Cardiac muscle cell (in vitro differentiated cells and primary cell): ENCODE measurements around the gene ITGA6. TPM values are rescaled to one million over a fixed set of nuclear protein-coding genes. Genes with fewer than 3 reads are reported as not detected.

Experiments used
- DNase-seq, 2 donors: peaks; one replicate each; pipeline versions ENCODE4 v3.0.0 to v3.0.0-alpha.2; 2010 to 2017; ENCODE audit warnings: low read depth in 1 of 2, low spot score in 1 of 2
- H3K27ac ChIP-seq: fragments of 200-600 bp; sonication (generic); 2 replicates; pipeline ENCODE4 v1.5.1; 2016
- H3K27me3 ChIP-seq: fragments of 200-600 bp; sonication (generic); 2 replicates; pipeline ENCODE4 v1.6.0; 2016; ENCODE audit warnings: control low read depth
- H3K36me3 ChIP-seq: fragments of 200-600 bp; sonication (generic); 2 replicates; pipeline ENCODE4 v1.5.1; 2016; ENCODE audit warnings: control low read depth
- H3K4me1 ChIP-seq: fragments of 200-600 bp; sonication (generic); 2 replicates; pipeline ENCODE4 v1.8.1; 2017; ENCODE audit warnings: low read depth, mild to moderate bottlenecking, mixed run types
- H3K4me3 ChIP-seq: fragments of 200-600 bp; sonication (generic); 2 replicates; pipeline ENCODE4 v1.5.1; 2016; ENCODE audit warnings: mild to moderate bottlenecking
- H3K9me3 ChIP-seq: fragments of 200-600 bp; sonication (generic); 2 replicates; pipeline ENCODE4 v1.5.1; 2017; ENCODE audit warnings: low read depth, mild to moderate bottlenecking, control low read depth
- CTCF ChIP-seq: IDR thresholded peaks from 2 replicates; pipeline ENCODE4 v1.5.1; 2012; ENCODE audit warnings: low read depth, mild to moderate bottlenecking, low read length
- polyA plus RNA-seq: library from polyadenylated mRNA; unstranded; fragments of >200 nt; fragmentation: Nextera tagmentation; extraction: Ambion mirVana; gene quantifications from 2 replicates; pipeline ENCODE4 v1.2.1, GENCODE V29; 2016
- total RNA-seq: library from RNA; depleted of rRNA; stranded (reverse); fragments of >200 nt; gene quantifications from 2 replicates; pipeline ENCODE4 v1.2.3, GENCODE V29; 2016

The ITGA6 gene
- total and polyA plus RNA-seq, 2 experiments from 2014 or later: 16.3 to 28.3 TPM

- H3K36me3 ChIP-seq: no peaks in the 10 kb centered on the region
- no peak for TF ChIP-seq CTCF
- no peak overlapping the region for H3K4me3 ChIP-seq
- H3K4me1 ChIP-seq: peaks cover 10% of the 10 kb centered on the region
- no peaks in the 10 kb centered on the region for H3K9me3 ChIP-seq
- H3K27me3 ChIP-seq: no peaks in the 10 kb centered on the region
- no peak overlapping the region for H3K27ac ChIP-seq
- DNase-seq: no peak
Measured at GRCh38 chr2:172394002-172394401, 33.4 kb upstream of the ITGA6 start.

GRCh38 chr2:172395503-172395902 lies 31.9 kb upstream of the ITGA6 start:
- no peak overlapping the region for H3K4me3 ChIP-seq
- no peak for TF ChIP-seq CTCF
- DNase-seq: peak in 1 of 2 donors; percentile 47

GRCh38 chr2:172397148-172397834 lies 30.1 kb upstream of the ITGA6 start:
- Histone ChIP-seq H3K4me3 (no peak overlapping the region), H3K4me1 (peaks cover 10% of the 10 kb centered on the region), H3K36me3 (no peaks in the 10 kb centered on the region), H3K27ac (peak overlapping the region; percentile 38), H3K27me3 (no peaks in the 10 kb centered on the region), H3K9me3 (no peaks in the 10 kb centered on the region)
- no peak for TF ChIP-seq CTCF
- peak; percentile 25 to 26 for DNase-seq

More at GRCh38 chr2:172395503-172395902, 31.9 kb upstream of the ITGA6 start:
- Histone ChIP-seq H3K27me3 (no peaks in the 10 kb centered on the region), H3K9me3 (no peaks in the 10 kb centered on the region), H3K27ac (no peak overlapping the region), H3K4me1 (peaks cover 10% of the 10 kb centered on the region), H3K36me3 (no peaks in the 10 kb centered on the region)

- Histone ChIP-seq H3K36me3 (no peaks in the 10 kb centered on the region), H3K9me3 (no peaks in the 10 kb centered on the region), H3K4me3 (no peak overlapping the region), H3K27ac (no peak overlapping the region), H3K27me3 (no peaks in the 10 kb centered on the region), H3K4me1 (peaks cover 10% of the 10 kb centered on the region)
- TF ChIP-seq CTCF: no peak
- DNase-seq: no peak
Measured at GRCh38 chr2:172398440-172398839, 28.9 kb upstream of the ITGA6 start.

- no peaks in the 10 kb centered on the region for H3K27me3 ChIP-seq
- TF ChIP-seq CTCF: no peak
- no peaks in the 10 kb centered on the region for H3K9me3 ChIP-seq
- H3K4me1 ChIP-seq: peaks cover 10% of the 10 kb centered on the region
- no peak overlapping the region for H3K27ac ChIP-seq
- H3K36me3 ChIP-seq: no peaks in the 10 kb centered on the region
- no peak for DNase-seq
- no peak overlapping the region for H3K4me3 ChIP-seq
Measured at GRCh38 chr2:172399765-172400164, 27.6 kb upstream of the ITGA6 start.
